ENCODE data around the gene ADGRF4.

- TF ChIP-seq CTCF (IDR thresholded peaks at IDR 0.05; ENCODE audit: low read depth, low read length) = no peak
- no peak for TF ChIP-seq EZH2phosphoT487 (IDR thresholded peaks at IDR 0.05; ENCODE audit: low read depth)
These were observed 19.0 kb upstream of the ADGRF4 start for GRCh38 chr6:47679322-47679906.

Measured in OCI-LY3 (cell line).